HG03575 (cell line): Measurements from ENCODE around the gene BAZ1A.

Source experiments
- ATAC-seq: cut with Tn5 transposase; IDR thresholded peaks from one replicate; pipeline ENCODE4 v1.9.1; 2021; ENCODE audit not compliant: unreplicated experiment, insufficient number of reproducible peaks, low FRiP score; ENCODE audit errors: extremely low read depth

The BAZ1A gene

DNA sequence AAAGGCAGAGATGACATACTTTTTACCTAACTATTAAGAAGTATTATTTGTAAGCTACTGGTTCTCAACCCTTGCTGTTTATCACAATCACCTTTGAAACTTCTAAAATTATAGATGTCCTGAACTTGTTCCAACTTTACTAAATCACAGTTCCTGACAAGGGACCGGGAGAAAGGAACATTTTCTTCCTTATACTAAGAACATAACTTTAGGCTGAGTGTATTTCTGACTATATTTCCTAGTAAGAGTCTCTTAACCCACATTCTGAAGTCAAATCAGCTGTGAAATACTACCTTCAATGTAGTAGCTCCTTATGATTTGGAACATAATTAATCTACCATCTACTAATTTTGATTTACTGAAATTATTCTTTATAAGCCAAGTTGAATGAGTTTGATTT, 80.2 kb downstream of the BAZ1A start:
- no peak for ATAC-seq

GRCh38 chr14:34794217-34794616, 80.9 kb downstream of the BAZ1A start:
- no peak for ATAC-seq

- no peak for ATAC-seq
Measured at GRCh38 chr14:34792598-34792997, 82.6 kb downstream of the BAZ1A start.

- no peak for ATAC-seq
Measured at GRCh38 chr14:34785223-34786006, 89.7 kb downstream of the BAZ1A start.

- no peak for ATAC-seq
Measured at GRCh38 chr14:34782031-34782430, 93.1 kb downstream of the BAZ1A start.

DNA sequence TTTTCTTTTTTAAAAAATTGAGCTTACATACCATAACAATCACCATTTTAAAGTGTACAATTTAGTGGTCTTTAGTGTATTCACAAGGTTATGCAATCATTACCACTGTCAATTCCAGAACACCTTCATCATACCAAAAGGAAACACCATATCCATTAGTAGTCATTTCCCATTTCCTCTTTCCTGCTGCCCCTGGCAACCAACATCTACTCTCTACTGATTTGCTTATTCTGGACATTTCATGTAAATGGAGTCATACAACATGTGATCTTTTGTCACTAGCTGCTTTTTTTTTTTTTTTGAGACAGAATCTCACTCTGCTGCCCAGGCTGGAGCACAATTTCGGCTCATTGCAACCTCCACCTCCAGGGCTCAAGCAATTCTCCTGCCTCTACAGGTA, 93.9 kb downstream of the BAZ1A start:
- ATAC-seq = no peak

DNA sequence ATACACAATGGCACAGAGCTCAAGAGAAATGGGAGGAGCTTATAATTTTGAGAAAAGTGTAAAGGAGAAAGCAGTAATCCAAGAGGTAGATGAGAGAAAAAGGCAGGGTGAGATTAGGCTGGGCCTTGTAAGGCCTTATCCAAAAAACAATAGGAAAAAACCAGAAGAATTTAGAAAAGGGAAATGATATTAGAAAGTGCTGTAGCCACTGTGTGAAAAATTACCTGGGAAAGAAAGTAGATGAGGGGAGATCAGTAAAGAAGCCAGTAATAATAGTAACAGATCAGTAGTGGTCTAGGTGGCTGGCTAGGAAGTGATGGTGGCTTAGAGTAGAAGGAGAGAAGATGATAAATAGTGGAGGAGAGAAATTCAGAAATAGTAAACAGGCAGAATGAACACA, 94.5 kb downstream of the BAZ1A start:
- no peak for ATAC-seq

DNA sequence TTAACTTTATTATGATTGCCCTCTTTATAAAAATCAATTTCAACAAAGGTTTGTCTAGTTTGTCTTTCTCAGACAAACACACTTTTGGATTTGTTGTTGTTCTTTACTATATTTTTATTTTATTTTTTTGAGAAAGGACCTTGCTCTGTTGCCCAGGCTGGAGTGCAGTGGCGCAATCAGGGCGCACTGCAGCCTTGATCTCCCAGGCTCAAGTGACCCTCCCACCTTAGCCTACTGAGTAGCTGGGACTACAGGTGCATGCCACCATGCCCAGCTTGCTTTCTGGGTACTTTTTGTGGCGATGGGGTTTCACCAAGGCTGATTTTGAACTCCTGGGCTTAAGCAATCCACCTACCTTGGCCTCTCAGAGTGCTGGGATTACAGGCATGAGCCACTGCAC, 96.4 kb downstream of the BAZ1A start:
- no peak for ATAC-seq

GRCh38 chr14:34776611-34777010, 98.5 kb downstream of the BAZ1A start:
- ATAC-seq = no peak

GRCh38 chr14:34775922-34776321, 99.2 kb downstream of the BAZ1A start:
- ATAC-seq = no peak

DNA sequence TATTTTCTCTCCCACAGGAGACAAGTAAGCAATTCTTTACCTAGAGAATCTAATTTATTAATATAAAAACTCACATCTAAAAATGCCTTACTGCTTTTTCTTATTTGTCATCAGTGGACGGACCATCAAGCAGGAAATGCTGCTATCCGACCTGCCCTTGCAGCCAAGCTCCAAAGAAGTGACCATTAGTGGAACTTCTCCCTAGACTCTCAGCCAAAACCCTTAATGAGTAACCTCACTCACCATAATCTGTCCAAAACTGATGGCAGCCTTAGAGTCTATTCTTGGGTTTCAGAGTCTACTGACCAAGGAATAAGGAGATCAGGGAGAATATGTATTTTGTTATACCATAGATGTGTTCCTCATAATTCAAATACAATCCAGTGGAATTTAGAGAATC, 99.8 kb downstream of the BAZ1A start:
- ATAC-seq = no peak

DNA sequence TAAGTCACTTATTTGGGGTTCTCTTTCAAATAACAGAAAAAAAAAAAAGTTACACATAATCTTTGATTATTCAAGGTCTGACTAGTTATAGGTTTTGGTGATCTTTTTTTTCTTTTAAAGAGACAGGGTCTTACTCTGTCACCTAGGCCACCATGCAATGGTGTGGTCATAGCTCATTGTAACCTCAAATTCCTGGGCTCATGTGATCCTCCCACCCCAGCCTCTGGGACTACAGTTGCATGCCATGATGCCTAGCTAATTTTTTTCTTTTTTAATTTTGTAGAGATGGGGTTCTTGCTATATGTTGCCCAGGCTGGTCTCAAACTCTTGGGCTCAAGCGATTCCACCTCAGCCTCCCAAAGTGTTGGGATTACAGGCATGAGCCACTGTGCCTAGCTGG, 104.3 kb downstream of the BAZ1A start:
- no peak for ATAC-seq

GRCh38 chr14:34766606-34767005, 108.6 kb downstream of the BAZ1A start:
- no peak for ATAC-seq

GRCh38 chr14:34766060-34766459, 109.1 kb downstream of the BAZ1A start:
- no peak for ATAC-seq

DNA sequence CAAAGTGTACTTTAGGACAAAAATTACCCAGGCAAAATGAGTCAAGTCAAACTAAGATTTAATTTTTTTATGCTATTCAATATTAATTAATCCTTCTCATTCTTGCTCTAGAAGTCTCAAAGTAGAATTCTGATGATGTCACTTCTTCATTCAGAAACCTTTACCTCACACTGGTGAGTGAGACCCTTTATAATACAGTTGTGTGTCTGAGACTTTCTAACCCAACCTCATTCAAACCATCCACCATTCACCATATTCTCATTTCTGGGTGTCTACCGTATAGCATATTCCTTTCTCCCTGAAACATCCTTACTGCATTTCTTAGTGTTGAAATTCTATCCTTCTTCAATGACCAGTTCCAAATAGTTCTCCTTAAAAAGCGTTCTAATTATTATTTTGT, 119.9 kb downstream of the BAZ1A start:
- ATAC-seq = no peak

- ATAC-seq = no peak
Measured at GRCh38 chr14:34754687-34755086, 120.5 kb downstream of the BAZ1A start.

DNA sequence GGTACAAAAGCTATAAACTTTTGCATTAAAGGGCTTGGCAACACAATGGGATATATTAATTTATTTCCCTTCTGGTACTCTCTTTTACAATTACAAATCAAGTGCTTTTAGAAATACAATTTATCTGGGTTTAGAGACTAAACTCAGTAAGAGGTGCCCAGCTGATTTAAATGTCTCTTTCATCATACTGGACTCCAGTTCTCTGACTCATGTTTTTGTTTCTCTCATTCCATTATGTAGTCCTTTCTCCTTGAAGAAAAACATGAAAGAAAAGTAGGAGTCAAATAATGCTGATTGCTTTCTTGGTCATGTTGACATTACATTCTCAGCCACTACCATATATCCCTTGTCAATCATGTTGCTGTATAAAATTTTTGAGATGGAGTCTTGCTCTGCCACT, 124.5 kb downstream of the BAZ1A start:
- ATAC-seq = no peak

GRCh38 chr14:34750233-34750632, 124.9 kb downstream of the BAZ1A start:
- no peak for ATAC-seq

GRCh38 chr14:34749408-34749807, 125.8 kb downstream of the BAZ1A start:
- no peak for ATAC-seq

DNA sequence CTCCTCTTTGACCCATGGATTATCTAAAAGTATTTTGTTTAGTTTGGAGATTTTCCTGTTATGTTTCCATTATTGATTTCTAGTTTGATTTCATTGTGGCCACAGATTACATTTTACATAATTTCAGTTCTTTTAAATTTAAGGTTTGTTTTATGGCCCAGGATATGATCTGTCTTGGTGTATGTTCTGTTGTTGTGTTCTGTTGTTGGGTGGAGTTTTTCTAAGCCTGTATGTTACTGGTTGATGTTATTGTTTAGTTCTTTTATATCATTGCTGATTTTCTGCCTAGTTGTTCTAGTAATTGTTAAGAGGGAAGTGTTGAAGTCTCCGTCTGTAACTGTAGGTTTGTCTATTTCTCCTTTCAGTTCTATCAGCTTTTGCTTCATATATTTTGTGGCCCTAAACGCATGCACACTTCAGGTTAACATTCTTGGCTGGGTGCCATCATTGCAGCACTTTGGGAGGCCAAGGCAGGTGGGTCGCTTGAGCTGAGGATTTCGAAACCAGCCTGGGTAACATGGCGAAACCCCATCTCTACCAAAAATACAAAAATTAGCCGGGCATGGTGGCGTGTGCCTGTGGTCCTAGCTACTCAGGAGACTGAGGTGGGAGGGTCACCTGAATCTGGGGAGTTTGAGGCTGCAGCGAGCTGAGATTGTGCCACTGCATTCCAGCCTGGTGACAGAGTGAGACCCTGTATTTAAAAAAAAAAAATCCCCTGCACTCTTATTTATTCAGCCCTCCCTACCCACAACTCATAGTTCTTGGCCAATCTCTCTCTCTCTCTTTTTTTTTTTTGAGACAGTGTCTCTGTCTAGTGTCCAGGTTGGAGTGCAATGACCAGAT, 132.7 kb downstream of the BAZ1A start:
- ATAC-seq = no peak
